DND-41 (cell line): Measurements from ENCODE around the gene TPX2.

Source experiments
- ATAC-seq: fragments of 200-7000 bp; cut with Tn5 transposase; 3 replicates; pipeline ENCODE4 v1.9.1; 2021; ENCODE audit warnings: low read depth; ENCODE audit not compliant: insufficient read depth
- DNase-seq: peaks from one replicate; pipeline ENCODE4 v3.0.0-alpha.2; 2020
- H2AFZ ChIP-seq: 2 replicates; pipeline ENCODE4 v1.6.0; 2012; ENCODE audit warnings: low read depth, low read length
- H3K27ac ChIP-seq: 2 replicates; pipeline ENCODE4 v1.5.1; 2012; ENCODE audit warnings: low read length, inconsistent platforms
- H3K27me3 ChIP-seq: fragments of 200-600 bp; sonication (generic); 2 replicates; pipeline ENCODE4 v1.6.0; 2012; ENCODE audit warnings: low read length, mild to moderate bottlenecking, inconsistent platforms; ENCODE audit not compliant: insufficient read depth, poor library complexity
- H3K36me3 ChIP-seq: 2 replicates; pipeline ENCODE4 v1.5.1; 2012; ENCODE audit warnings: low read length, inconsistent platforms; ENCODE audit not compliant: insufficient read depth
- H3K4me1 ChIP-seq: 2 replicates; pipeline ENCODE4 v1.5.1; 2012; ENCODE audit warnings: mild to moderate bottlenecking, low read length; ENCODE audit not compliant: insufficient read depth
- H3K4me2 ChIP-seq: 2 replicates; pipeline ENCODE4 v1.6.0; 2012; ENCODE audit warnings: mild to moderate bottlenecking, moderate library complexity, low read length, inconsistent platforms; ENCODE audit not compliant: insufficient read depth
- H3K4me3 ChIP-seq, 2 experiments: fragments of 200-600 bp in 1 of 2; shearing (Covaris generic) in 1 of 2; 2 replicates each; pipeline ENCODE4 v1.5.1; 2012 to 2016; ENCODE audit warnings: inconsistent platforms in 2 of 2, low read length in 2 of 2, mild to moderate bottlenecking in 2 of 2, low read depth in 1 of 2, moderate library complexity in 1 of 2
- H3K79me2 ChIP-seq: 2 replicates; pipeline ENCODE4 v1.6.0; 2012; ENCODE audit warnings: low read length, inconsistent platforms; ENCODE audit not compliant: insufficient read depth
- H3K9ac ChIP-seq: 2 replicates; pipeline ENCODE4 v1.6.0; 2012; ENCODE audit warnings: low read depth, mild to moderate bottlenecking, inconsistent platforms, low read length, moderate library complexity
- H3K9me3 ChIP-seq: 2 replicates; pipeline ENCODE4 v1.5.1; 2012; ENCODE audit warnings: low read length, moderate library complexity, mild to moderate bottlenecking, inconsistent platforms; ENCODE audit not compliant: insufficient read depth, severe bottlenecking
- H4K20me1 ChIP-seq: 2 replicates; pipeline ENCODE4 v1.6.0; 2012; ENCODE audit warnings: low read length; ENCODE audit not compliant: insufficient read depth
- CTCF ChIP-seq: IDR thresholded peaks from 2 replicates; pipeline ENCODE4 v1.5.1; 2012; ENCODE audit warnings: borderline replicate concordance, low read length, moderate library complexity, mild to moderate bottlenecking; ENCODE audit not compliant: poor library complexity, severe bottlenecking; ENCODE audit errors: extremely low read depth
- EZH2 ChIP-seq: IDR thresholded peaks from 3 replicates; pipeline ENCODE4 v1.6.1; 2012; ENCODE audit warnings: borderline replicate concordance, low read depth, mild to moderate bottlenecking, moderate library complexity, low read length, inconsistent platforms; ENCODE audit not compliant: severe bottlenecking

TPX2 gene

GRCh38 chr20:31848088-31848999 is 109.3 kb downstream of the TPX2 start:
- Histone ChIP-seq H4K20me1 (peaks cover 9% of the 10 kb centered on the region), H3K79me2 (no peaks in the 10 kb centered on the region), H3K9me3 (no peaks in the 10 kb centered on the region), H3K27me3 (no peaks in the 10 kb centered on the region), H3K4me3 (no peak overlapping the region), H3K4me1 (peaks cover 7% of the 10 kb centered on the region), H2AFZ (no peak overlapping the region), H3K27ac (no peak overlapping the region), H3K36me3 (no peaks in the 10 kb centered on the region), H3K9ac (no peak overlapping the region), H3K4me2 (no peak overlapping the region)
- DNase-seq: no peak
- TF ChIP-seq CTCF: no peak
- TF ChIP-seq EZH2: no peak
- ATAC-seq: no peak

- peaks cover 6% of the 10 kb centered on the region for H3K27me3 ChIP-seq
- peaks cover 9% of the 10 kb centered on the region for H4K20me1 ChIP-seq
- no peaks in the 10 kb centered on the region for H3K36me3 ChIP-seq
- ATAC-seq (no peak), DNase-seq (no peak)
- no peak overlapping the region for H2AFZ ChIP-seq
- no peaks in the 10 kb centered on the region for H3K79me2 ChIP-seq
- no peak overlapping the region for H3K4me3 ChIP-seq
- H3K4me1 ChIP-seq: peaks cover 7% of the 10 kb centered on the region
- H3K4me2 ChIP-seq: no peak overlapping the region
- H3K9me3 ChIP-seq: no peaks in the 10 kb centered on the region
- H3K9ac ChIP-seq: no peak overlapping the region
- H3K27ac ChIP-seq: no peak overlapping the region
- no peak for TF ChIP-seq CTCF
- no peak for TF ChIP-seq EZH2
These were observed 110.3 kb downstream of the TPX2 start for GRCh38 chr20:31849306-31849930.
